ENCODE results near the gene SERPINE1. TPM values are rescaled to one million over a fixed set of nuclear protein-coding genes. Genes with fewer than 3 reads are reported as not detected.
A peak's percentile ranks its signal among the peaks of the same experiment; 100 is the strongest.

SERPINE1 gene
- total and polyA plus RNA-seq, 2 of the 13 experiments (the other 11 are each of a cell fraction or from before 2014, with no cell fraction given) = 21.2 to 1,576 TPM

GRCh38 chr7:101094791-101095375 is 32.0 kb upstream of the SERPINE1 start (continued):
- TF ChIP-seq, protein P1, sequence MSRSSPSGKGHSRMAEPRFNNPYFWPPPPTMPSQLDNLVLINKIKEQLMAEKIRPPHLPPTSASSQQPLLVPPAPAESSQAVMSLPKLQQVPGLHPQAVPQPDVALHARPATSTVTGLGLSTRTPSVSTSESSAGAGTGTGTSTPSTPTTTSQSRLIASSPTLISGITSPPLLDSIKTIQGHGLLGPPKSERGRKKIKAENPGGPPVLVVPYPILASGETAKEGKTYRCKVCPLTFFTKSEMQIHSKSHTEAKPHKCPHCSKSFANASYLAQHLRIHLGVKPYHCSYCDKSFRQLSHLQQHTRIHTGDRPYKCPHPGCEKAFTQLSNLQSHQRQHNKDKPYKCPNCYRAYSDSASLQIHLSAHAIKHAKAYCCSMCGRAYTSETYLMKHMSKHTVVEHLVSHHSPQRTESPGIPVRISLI (CRISPR knock-in tag; IDR thresholded peaks at IDR 0.05; ENCODE audit: borderline replicate concordance) = peak; percentile 99
- TF ChIP-seq, protein P2, sequence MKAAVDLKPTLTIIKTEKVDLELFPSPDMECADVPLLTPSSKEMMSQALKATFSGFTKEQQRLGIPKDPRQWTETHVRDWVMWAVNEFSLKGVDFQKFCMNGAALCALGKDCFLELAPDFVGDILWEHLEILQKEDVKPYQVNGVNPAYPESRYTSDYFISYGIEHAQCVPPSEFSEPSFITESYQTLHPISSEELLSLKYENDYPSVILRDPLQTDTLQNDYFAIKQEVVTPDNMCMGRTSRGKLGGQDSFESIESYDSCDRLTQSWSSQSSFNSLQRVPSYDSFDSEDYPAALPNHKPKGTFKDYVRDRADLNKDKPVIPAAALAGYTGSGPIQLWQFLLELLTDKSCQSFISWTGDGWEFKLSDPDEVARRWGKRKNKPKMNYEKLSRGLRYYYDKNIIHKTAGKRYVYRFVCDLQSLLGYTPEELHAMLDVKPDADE (CRISPR knock-in tag; IDR thresholded peaks at IDR 0.05) = no peak
- TF ChIP-seq LCORL (IDR thresholded peaks at IDR 0.05) (no peak), LCORL (CRISPR knock-in tag; IDR thresholded peaks at IDR 0.05) (peak; percentile 69; the same call in 1 of the 2 replicates), AKAP8 (CRISPR knock-in tag; IDR thresholded peaks at IDR 0.05) (0 out of 2 replicates have a peak, but pooled peaks have one; percentile 24), RAD21 (CRISPR knock-in tag; IDR thresholded peaks at IDR 0.05) (peak; percentile 77), ZBTB38 (CRISPR knock-in tag; IDR thresholded peaks at IDR 0.05) (no peak), SAP130 (CRISPR knock-in tag; IDR thresholded peaks at IDR 0.05; ENCODE audit: low read depth) (peak; percentile 32; the same call in 1 of the 2 replicates), KLF16 (CRISPR knock-in tag; IDR thresholded peaks at IDR 0.05) (0 out of 4 replicates have a peak, but pooled peaks of 1 of the 2 experiments have one; percentile 35), PTBP1 (IDR thresholded peaks at IDR 0.05; ENCODE audit: low read depth, low read length, poor library complexity, severe bottlenecking) (no peak), SSRP1 (CRISPR knock-in tag; IDR thresholded peaks at IDR 0.05) (peak; percentile 20; the same call in 1 of the 2 replicates), SMAD3 (CRISPR knock-in tag; IDR thresholded peaks at IDR 0.05) (0 out of 2 replicates have a peak, but pooled peaks have one; percentile 24), ZBTB21 (CRISPR knock-in tag; IDR thresholded peaks at IDR 0.05) (no peak), PRDM15 (CRISPR knock-in tag; IDR thresholded peaks at IDR 0.05) (no peak), ZNF280B (CRISPR knock-in tag; IDR thresholded peaks at IDR 0.05; ENCODE audit: borderline replicate concordance) (no peak), NR2F2 (IDR thresholded peaks at IDR 0.05; ENCODE audit: borderline replicate concordance, low read depth) (peak; percentile 18; the same call in 1 of the 2 replicates)
- TF ChIP-seq, protein P3, sequence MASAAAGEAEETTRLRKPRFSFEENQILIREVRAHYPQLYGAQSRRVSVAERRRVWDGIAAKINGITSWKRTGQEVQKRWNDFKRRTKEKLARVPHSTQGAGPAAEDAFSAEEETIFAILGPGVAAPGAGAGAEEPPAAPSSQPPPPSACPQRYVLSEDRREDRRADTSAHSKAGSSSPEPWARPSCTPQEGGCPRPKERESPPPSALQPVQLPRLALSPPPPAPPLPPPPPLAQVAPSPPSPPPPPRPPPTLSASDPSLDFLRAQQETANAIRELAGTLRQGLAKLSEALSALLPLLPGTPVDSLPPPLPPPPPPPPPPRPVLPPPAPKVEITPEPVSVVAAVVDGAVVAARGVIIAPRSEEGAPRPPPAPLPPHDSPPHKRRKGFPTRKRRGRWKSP (CRISPR knock-in tag; IDR thresholded peaks at IDR 0.05) = no peak
- TF ChIP-seq, protein P4, sequence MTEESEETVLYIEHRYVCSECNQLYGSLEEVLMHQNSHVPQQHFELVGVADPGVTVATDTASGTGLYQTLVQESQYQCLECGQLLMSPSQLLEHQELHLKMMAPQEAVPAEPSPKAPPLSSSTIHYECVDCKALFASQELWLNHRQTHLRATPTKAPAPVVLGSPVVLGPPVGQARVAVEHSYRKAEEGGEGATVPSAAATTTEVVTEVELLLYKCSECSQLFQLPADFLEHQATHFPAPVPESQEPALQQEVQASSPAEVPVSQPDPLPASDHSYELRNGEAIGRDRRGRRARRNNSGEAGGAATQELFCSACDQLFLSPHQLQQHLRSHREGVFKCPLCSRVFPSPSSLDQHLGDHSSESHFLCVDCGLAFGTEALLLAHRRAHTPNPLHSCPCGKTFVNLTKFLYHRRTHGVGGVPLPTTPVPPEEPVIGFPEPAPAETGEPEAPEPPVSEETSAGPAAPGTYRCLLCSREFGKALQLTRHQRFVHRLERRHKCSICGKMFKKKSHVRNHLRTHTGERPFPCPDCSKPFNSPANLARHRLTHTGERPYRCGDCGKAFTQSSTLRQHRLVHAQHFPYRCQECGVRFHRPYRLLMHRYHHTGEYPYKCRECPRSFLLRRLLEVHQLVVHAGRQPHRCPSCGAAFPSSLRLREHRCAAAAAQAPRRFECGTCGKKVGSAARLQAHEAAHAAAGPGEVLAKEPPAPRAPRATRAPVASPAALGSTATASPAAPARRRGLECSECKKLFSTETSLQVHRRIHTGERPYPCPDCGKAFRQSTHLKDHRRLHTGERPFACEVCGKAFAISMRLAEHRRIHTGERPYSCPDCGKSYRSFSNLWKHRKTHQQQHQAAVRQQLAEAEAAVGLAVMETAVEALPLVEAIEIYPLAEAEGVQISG (CRISPR knock-in tag; IDR thresholded peaks at IDR 0.05) = peak; percentile 45; the same call in 1 of the 2 replicates

Measured in HepG2 (cell line).